Duodenal mucosa (tissue), 2 donors: ENCODE measurements around the gene MC3R.

Source experiments
- H3K27ac ChIP-seq: one replicate; pipeline ENCODE4 v1.7.0; 2013; ENCODE audit warnings: low read depth, low read length
- H3K27me3 ChIP-seq, 2 donors: one replicate each; pipeline ENCODE4 v1.7.0; 2013; ENCODE audit warnings: low read length in 2 of 2, control low read depth in 1 of 2; ENCODE audit not compliant: insufficient read depth in 2 of 2, control insufficient read depth in 1 of 2
- H3K36me3 ChIP-seq, 2 donors: one replicate each; pipeline ENCODE4 v1.7.0; 2013; ENCODE audit warnings: low read length in 2 of 2, control low read depth in 1 of 2; ENCODE audit not compliant: insufficient read depth in 2 of 2, control insufficient read depth in 1 of 2
- H3K4me1 ChIP-seq, 2 donors: one replicate each; pipeline ENCODE4 v1.7.0; 2013; ENCODE audit warnings: low read length in 2 of 2, control low read depth in 1 of 2; ENCODE audit not compliant: insufficient read depth in 2 of 2, control insufficient read depth in 1 of 2
- H3K4me3 ChIP-seq, 2 donors: one replicate each; pipeline ENCODE4 v1.7.0; 2013; ENCODE audit warnings: low read length in 2 of 2, low read depth in 1 of 2
- H3K9ac ChIP-seq, 2 donors: one replicate each; pipeline ENCODE4 v1.7.0; 2013; ENCODE audit warnings: low read length in 2 of 2, low read depth in 1 of 2
- H3K9me3 ChIP-seq, 2 donors: one replicate each; pipeline ENCODE4 v1.7.0; 2013; ENCODE audit warnings: low read length in 2 of 2, control low read depth in 1 of 2; ENCODE audit not compliant: control insufficient read depth in 1 of 2

Gene MC3R

GRCh38 chr20:56289652-56290051, 41.1 kb downstream of the MC3R start:
- no peaks in the 10 kb centered on the region for H3K36me3 ChIP-seq
- no peak overlapping the region for H3K9ac ChIP-seq
- no peaks in the 10 kb centered on the region for H3K4me1 ChIP-seq

GRCh38 chr20:56299362-56299761, 50.8 kb downstream of the MC3R start:
- H3K9me3 ChIP-seq: no peaks in the 10 kb centered on the region
- no peaks in the 10 kb centered on the region for H3K4me1 ChIP-seq
- no peaks in the 10 kb centered on the region for H3K27me3 ChIP-seq
- H3K9ac ChIP-seq: no peak overlapping the region
- H3K27ac ChIP-seq: no peak overlapping the region
- H3K4me3 ChIP-seq: no peak overlapping the region
- no peaks in the 10 kb centered on the region for H3K36me3 ChIP-seq

More at GRCh38 chr20:56289652-56290051, 41.1 kb downstream of the MC3R start:
- Histone ChIP-seq H3K27ac (no peak overlapping the region), H3K4me3 (no peak overlapping the region), H3K9me3 (no peaks in the 10 kb centered on the region), H3K27me3 (no peaks in the 10 kb centered on the region)
